Stomach (tissue), 9 donors: Measurements from ENCODE around the gene PDE6A. TPM values are rescaled to one million over a fixed set of nuclear protein-coding genes. Genes with fewer than 3 reads are reported as not detected.

Source experiments
- DNase-seq, 2 donors: peaks; one replicate each; pipeline versions ENCODE4 v3.0.0 to v3.0.0-alpha.2; 2013 to 2019
- H3K27ac ChIP-seq, 5 donors: fragments of 200-600 bp in 4 of 5; sonication (generic) in 4 of 5; one replicate each; pipeline ENCODE4 v1.5.1; 2013 to 2019; ENCODE audit warnings: mild to moderate bottlenecking in 1 of 5, moderate library complexity in 1 of 5
- H3K27me3 ChIP-seq, 3 donors: fragments of 200-600 bp; sonication (generic); one replicate each; pipeline ENCODE4 v1.5.1; 2017 to 2019; ENCODE audit warnings: mixed run types in 1 of 3
- H3K36me3 ChIP-seq, 4 donors: fragments of 200-600 bp; sonication (generic); 1 replicate in 3 of 4; 2 replicates in 1 of 4; pipeline ENCODE4 v1.5.1; 2016 to 2019
- H3K4me1 ChIP-seq, 4 donors: fragments of 200-600 bp; sonication (generic); one replicate each; pipeline ENCODE4 v1.5.1; 2016 to 2019
- H3K4me3 ChIP-seq, 4 donors: fragments of 200-600 bp; sonication (generic) in 3 of 4; one replicate each; pipeline ENCODE4 v1.5.1; 2016 to 2019; ENCODE audit warnings: mild to moderate bottlenecking in 1 of 4
- H3K9me3 ChIP-seq, 4 donors: fragments of 200-600 bp; sonication (generic); one replicate each; pipeline ENCODE4 v1.5.1; 2016 to 2019
- CTCF ChIP-seq, 7 experiments: fragments of 450-650 bp in 4 of 7; fragments of 200-600 bp in 3 of 7; sonication (generic) in 3 of 7; IDR thresholded peaks; one replicate each; pipeline ENCODE4 v1.5.1; 2016 to 2019; ENCODE audit warnings: antibody characterized with exemption in 7 of 7, control low read depth in 2 of 7, mild to moderate bottlenecking in 1 of 7
- EP300 ChIP-seq: sonication (generic); formaldehyde crosslinking; IDR thresholded peaks from one replicate; pipeline ENCODE4 v1.6.1; 2017; ENCODE audit warnings: antibody characterized with exemption
- POLR2A ChIP-seq, 4 donors: fragments of 450-650 bp; IDR thresholded peaks; one replicate each; pipeline ENCODE4 v1.6.1; 2016; ENCODE audit warnings: antibody characterized with exemption in 4 of 4, control low read depth in 2 of 4, mild to moderate bottlenecking in 1 of 4, moderate library complexity in 1 of 4
- POLR2AphosphoS5 ChIP-seq, 3 donors: sonication (generic); formaldehyde crosslinking; IDR thresholded peaks; one replicate each; pipeline ENCODE4 v1.6.1; 2016; ENCODE audit warnings: antibody characterized with exemption in 3 of 3
- WGBS, 5 donors: extraction: QIAGEN DNeasy Blood & Tissue Kit in 3 of 5; methylation state at CpG; one replicate each; pipeline versions ENCODE4 v1.1.5 to v1.1.7; 2013 to 2018; 5-methylcytosine and 5-hydroxymethylcytosine counted together
- intact Hi-C: fragments of 100-400 bp; cut with DNase I; formaldehyde crosslinking; loops from one replicate; pipeline ENCODE4 v1.15.1; 2023; ENCODE audit warnings: low total_unique reads
- polyA plus RNA-seq, 3 donors: library from polyadenylated mRNA; stranded (reverse); fragments of 200-250 nt; gene quantifications; one replicate each; pipeline ENCODE4 v1.2.3, GENCODE V29; 2013
- total RNA-seq, 5 donors: library from RNA; depleted of rRNA; stranded (reverse); fragments of >200 nt; gene quantifications; one replicate each; pipeline versions ENCODE4 v1.1.0 to v1.2.3, GENCODE V29; 2014 to 2016
- donor health status: healthy with polysubstance abuse.
- donor health status: Bipolar disorder and iron deficiency.
- donor health status: healthy.

Gene PDE6A
- total and polyA plus RNA-seq, 8 donors, result under 0.01 to 0.80 TPM; not detected in 6

GRCh38 chr5:149820536-149821510, 123.8 kb downstream of the PDE6A start:
- H3K4me1 ChIP-seq, result peaks cover 6 to 30% (median 19%) of the 10 kb centered on the region in 4 donors
- 88 to 95% (median 93%) methylated on average over 17 of the region's 17 CpGs for WGBS, 5 donors
- TF ChIP-seq CTCF (IDR thresholded peaks at IDR 0.05) (no peak), EP300 (no peak), POLR2A (IDR thresholded peaks at IDR 0.05) (no peak), POLR2AphosphoS5 (IDR thresholded peaks at IDR 0.05) (no peak)
- DNase-seq, result no peak
- intact Hi-C loops, result loop anchor here (10.0 kb wide), 1 partner anchor 86 kb away; the partner anchor contains the start of gene PPARGC1B
- H3K27me3 ChIP-seq, result no peaks in the 10 kb centered on the region
- peaks cover 0 to 25% (median 17%) of the 10 kb centered on the region in 4 donors for H3K36me3 ChIP-seq
- no peak overlapping the region for H3K27ac ChIP-seq
- H3K4me3 ChIP-seq, result no peak overlapping the region
- no peaks in the 10 kb centered on the region for H3K9me3 ChIP-seq

- no peak overlapping the region for H3K4me3 ChIP-seq
- H3K4me1 ChIP-seq, result peaks cover 6 to 25% (median 16%) of the 10 kb centered on the region in 4 donors
- intact Hi-C loops, result loop anchor here (10.0 kb wide), 1 partner anchor 85 kb away; the partner anchor contains the start of gene PPARGC1B
- peaks cover 0 to 21% (median 11%) of the 10 kb centered on the region in 4 donors for H3K36me3 ChIP-seq
- H3K27ac ChIP-seq, result no peak overlapping the region
- no peak for DNase-seq
- TF ChIP-seq POLR2AphosphoS5 (IDR thresholded peaks at IDR 0.05) (no peak), POLR2A (IDR thresholded peaks at IDR 0.05) (no peak), CTCF (IDR thresholded peaks at IDR 0.05) (no peak), EP300 (no peak)
- WGBS, 5 donors, result 52 to 88% (median 85%) methylated on average over 2 of the region's 2 CpGs
- H3K9me3 ChIP-seq, result no peaks in the 10 kb centered on the region
- no peaks in the 10 kb centered on the region for H3K27me3 ChIP-seq
These were observed 124.6 kb downstream of the PDE6A start for GRCh38 chr5:149820012-149820411.

GRCh38 chr5:149818116-149818515, 126.5 kb downstream of the PDE6A start:
- WGBS, 5 donors, result 90 to 99% (median 96%) methylated on average over 3 to 4 of the region's 4 CpGs
- H3K4me3 ChIP-seq, result no peak overlapping the region
- intact Hi-C loops, result no loop called here
- no peak for TF ChIP-seq EP300
- TF ChIP-seq POLR2A (IDR thresholded peaks at IDR 0.05), result no peak
- TF ChIP-seq POLR2AphosphoS5 (IDR thresholded peaks at IDR 0.05), result no peak
- TF ChIP-seq CTCF (IDR thresholded peaks at IDR 0.05), result no peak
- no peak overlapping the region for H3K27ac ChIP-seq
- no peak for DNase-seq
- H3K27me3 ChIP-seq, result no peaks in the 10 kb centered on the region
- peaks cover 0 to 7% (median 2%) of the 10 kb centered on the region in 4 donors for H3K4me1 ChIP-seq
- no peaks in the 10 kb centered on the region for H3K9me3 ChIP-seq
- H3K36me3 ChIP-seq, result peaks cover 0 to 21% (median 10%) of the 10 kb centered on the region in 4 donors

GRCh38 chr5:149817539-149818060, 127.0 kb downstream of the PDE6A start:
- TF ChIP-seq CTCF (IDR thresholded peaks at IDR 0.05), result no peak
- no peak for TF ChIP-seq EP300
- no peak for TF ChIP-seq POLR2A (IDR thresholded peaks at IDR 0.05)
- TF ChIP-seq POLR2AphosphoS5 (IDR thresholded peaks at IDR 0.05), result no peak
- Histone ChIP-seq H3K4me3 (no peak overlapping the region), H3K27me3 (no peaks in the 10 kb centered on the region), H3K4me1 (peaks cover 0 to 6% (median under 1%) of the 10 kb centered on the region in 4 donors), H3K9me3 (no peaks in the 10 kb centered on the region), H3K27ac (no peak overlapping the region), H3K36me3 (peaks cover 0 to 23% (median 10%) of the 10 kb centered on the region in 4 donors)
- DNase-seq, result no peak
- 83 to 89% (median 84%) methylated on average over 4 of the region's 4 CpGs for WGBS, 5 donors
- intact Hi-C loops, result no loop called here
